ENCODE data around the gene DNAJB5. TPM values are rescaled to one million over a fixed set of nuclear protein-coding genes. Genes with fewer than 3 reads are reported as not detected.

DNAJB5 gene
- total and polyA plus RNA-seq, 10 donors = 4.9 to 14.4 (median 9.7) TPM

DNA sequence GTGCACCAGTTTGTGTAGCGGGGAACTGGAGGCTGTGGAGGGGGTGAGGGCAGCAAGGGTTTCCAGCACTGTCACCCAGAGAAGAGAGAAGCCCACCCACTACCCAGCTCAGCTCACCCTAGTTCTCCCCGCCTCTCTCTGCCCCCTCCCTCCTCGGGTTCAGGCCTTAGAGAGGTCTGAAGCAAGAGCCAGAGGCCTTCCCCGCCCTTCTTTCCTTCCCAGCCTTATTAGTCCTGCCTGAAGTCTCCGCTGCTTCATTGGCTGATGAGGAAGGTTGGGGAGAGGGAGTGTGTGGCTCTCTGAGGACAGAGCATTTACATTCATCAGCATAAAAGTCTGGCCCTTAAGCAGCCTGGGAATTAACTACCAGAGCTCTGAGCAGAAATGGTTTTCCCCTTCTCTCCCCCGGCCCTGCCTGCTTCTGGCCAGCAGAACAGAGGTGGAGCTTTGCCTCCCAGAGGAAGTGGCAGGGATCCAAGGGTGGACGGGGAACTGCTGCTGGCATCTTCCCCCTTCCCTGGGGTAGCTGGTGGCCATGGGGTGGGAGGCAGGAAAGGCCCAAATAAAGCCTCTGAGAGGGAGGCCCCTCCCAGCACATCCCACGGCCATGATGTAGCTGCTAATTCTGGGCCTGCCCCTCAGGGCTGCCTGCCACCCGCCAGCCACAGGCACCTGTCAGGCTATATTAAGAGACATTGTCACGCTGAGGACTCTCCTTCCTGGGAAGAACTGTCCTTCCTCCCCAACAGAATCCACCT is 4.1 kb downstream of the DNAJB5 start:
- no peaks in the 10 kb centered on the region for H3K9me3 ChIP-seq
- H3K36me3 ChIP-seq = peaks cover 0 to 18% (median 0%) of the 10 kb centered on the region in 6 donors
- intact Hi-C loops (cut with DNase I; ENCODE audit: low total_unique reads) = no loop called here
- TF ChIP-seq, protein P1, sequence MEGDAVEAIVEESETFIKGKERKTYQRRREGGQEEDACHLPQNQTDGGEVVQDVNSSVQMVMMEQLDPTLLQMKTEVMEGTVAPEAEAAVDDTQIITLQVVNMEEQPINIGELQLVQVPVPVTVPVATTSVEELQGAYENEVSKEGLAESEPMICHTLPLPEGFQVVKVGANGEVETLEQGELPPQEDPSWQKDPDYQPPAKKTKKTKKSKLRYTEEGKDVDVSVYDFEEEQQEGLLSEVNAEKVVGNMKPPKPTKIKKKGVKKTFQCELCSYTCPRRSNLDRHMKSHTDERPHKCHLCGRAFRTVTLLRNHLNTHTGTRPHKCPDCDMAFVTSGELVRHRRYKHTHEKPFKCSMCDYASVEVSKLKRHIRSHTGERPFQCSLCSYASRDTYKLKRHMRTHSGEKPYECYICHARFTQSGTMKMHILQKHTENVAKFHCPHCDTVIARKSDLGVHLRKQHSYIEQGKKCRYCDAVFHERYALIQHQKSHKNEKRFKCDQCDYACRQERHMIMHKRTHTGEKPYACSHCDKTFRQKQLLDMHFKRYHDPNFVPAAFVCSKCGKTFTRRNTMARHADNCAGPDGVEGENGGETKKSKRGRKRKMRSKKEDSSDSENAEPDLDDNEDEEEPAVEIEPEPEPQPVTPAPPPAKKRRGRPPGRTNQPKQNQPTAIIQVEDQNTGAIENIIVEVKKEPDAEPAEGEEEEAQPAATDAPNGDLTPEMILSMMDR (IDR thresholded peaks at IDR 0.05 in 8 of 11, conservative IDR thresholded peaks at IDR 0.05 in 3 of 11) = no peak
- TF ChIP-seq POLR2AphosphoS5 (IDR thresholded peaks at IDR 0.05) (peak; percentile 40 to 66 (median 43)), POLR2A (IDR thresholded peaks at IDR 0.05) (no peak)
- H3K27me3 ChIP-seq (replicated peaks in 1 of 7) = peaks cover 0 to 8% (median 0%) of the 10 kb centered on the region in 7 donors
- 37 to 67% (median 50%) methylated on average over 8 to 10 of the region's 10 CpGs for WGBS, 5 donors
- H3K4me3 ChIP-seq = no peak overlapping the region
- peak; percentile 74 for DNase-seq
- peak overlapping the region; percentile 57 to 90 (median 71) for H3K27ac ChIP-seq
- H3K4me1 ChIP-seq = peaks cover 7 to 90% (median 47%) of the 10 kb centered on the region in 6 donors

DNA sequence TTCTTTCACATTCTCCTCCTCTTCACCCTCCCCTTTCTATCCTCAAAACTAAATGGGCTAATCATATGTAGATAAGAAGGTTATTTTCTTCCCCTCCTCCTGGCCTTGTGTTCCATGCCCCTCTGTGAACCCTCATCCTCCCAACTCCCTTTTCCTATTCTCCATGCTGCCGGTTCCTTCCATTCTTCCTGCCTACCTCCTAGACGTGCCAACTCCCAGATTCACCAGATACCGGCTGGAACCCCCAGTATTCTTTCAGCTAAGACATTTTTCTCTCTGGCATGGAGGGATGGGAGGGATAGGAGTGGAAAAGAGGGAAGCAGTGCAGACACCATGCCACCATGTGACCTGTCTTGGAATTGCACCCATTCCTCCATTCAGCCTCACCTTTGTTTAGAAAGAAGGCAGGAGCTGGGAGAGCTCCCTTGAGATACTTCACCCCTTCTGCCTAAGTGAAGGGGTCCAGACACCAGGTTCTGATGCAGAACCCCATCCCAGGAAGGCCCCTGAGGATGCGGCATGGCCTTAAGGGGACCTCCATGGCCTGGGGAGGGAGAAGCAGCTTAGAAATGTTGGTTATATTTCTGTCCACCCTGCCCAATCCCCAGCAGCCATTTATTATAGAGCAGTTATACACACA is 4.8 kb downstream of the DNAJB5 start:
- no peak for DNase-seq
- H3K4me3 ChIP-seq = no peak overlapping the region
- intact Hi-C loops (cut with DNase I; ENCODE audit: low total_unique reads) = no loop called here
- no peak for TF ChIP-seq POLR2AphosphoS5 (IDR thresholded peaks at IDR 0.05)
- TF ChIP-seq, protein P1 (IDR thresholded peaks at IDR 0.05 in 8 of 11, conservative IDR thresholded peaks at IDR 0.05 in 3 of 11) = peak in 6 of 11 experiments; percentile 32 to 46 (median 40)
- peaks cover 0 to 8% (median 0%) of the 10 kb centered on the region in 7 donors for H3K27me3 ChIP-seq (replicated peaks in 1 of 7)
- peaks cover 7 to 86% (median 44%) of the 10 kb centered on the region in 6 donors for H3K4me1 ChIP-seq
- WGBS, 5 donors = 59 to 70% (median 64%) methylated on average over 4 of the region's 4 CpGs
- no peaks in the 10 kb centered on the region for H3K9me3 ChIP-seq
- H3K36me3 ChIP-seq = peaks cover 0 to 18% (median 0%) of the 10 kb centered on the region in 6 donors
- peak overlapping the region in 7 of 8 donors; percentile 58 to 90 (median 73) for H3K27ac ChIP-seq

DNA sequence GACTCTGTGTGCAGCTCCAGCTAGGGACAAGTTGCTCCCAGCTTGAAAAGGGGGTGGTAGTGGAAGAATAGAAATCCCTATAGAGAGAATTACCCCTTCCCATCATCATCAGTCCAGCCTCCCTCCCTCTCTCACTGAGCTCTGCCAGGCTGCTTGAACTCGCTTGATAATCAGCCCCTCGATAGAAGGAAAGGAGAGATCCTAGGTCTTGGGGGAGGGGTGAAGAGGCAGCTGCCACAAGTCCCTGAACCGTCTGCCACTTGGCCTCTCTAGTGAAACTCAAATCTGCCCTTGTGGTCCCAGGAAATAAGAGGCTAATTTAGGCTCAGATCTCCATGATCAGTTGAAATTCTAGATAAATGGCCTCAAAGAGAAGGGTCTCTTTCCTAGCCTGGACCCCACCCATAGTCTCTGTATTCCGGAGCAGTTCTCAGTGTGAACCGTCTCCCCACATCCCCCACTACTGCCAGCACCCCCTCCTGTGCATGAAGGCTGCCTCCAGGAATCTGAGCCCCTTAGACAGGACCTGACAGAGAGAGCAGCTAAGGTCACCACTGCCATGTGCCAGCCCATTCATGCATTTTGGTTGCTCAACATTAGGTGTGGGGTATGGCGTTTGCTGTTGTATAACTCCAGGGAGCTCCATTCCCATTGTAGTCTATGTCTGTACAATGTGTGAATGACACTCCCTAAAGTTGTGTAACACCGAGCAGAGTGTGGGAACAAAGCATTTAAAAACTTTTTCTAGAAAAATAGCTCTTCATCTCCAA is 5.5 kb downstream of the DNAJB5 start:
- H3K27me3 ChIP-seq (replicated peaks in 1 of 7) = peaks cover 0 to 5% (median 0%) of the 10 kb centered on the region in 7 donors
- TF ChIP-seq POLR2AphosphoS5 (IDR thresholded peaks at IDR 0.05) (no peak), POLR2A (IDR thresholded peaks at IDR 0.05) (no peak)
- TF ChIP-seq, protein P1 (IDR thresholded peaks at IDR 0.05 in 8 of 11, conservative IDR thresholded peaks at IDR 0.05 in 3 of 11) = no peak
- WGBS, 5 donors = 55 to 79% (median 69%) methylated on average over 7 of the region's 7 CpGs
- H3K9me3 ChIP-seq = no peaks in the 10 kb centered on the region
- H3K4me3 ChIP-seq = no peak overlapping the region
- peak overlapping the region in 7 of 8 donors; percentile 39 to 90 (median 73) for H3K27ac ChIP-seq
- peaks cover 7 to 82% (median 42%) of the 10 kb centered on the region in 6 donors for H3K4me1 ChIP-seq
- DNase-seq = no peak
- peaks cover 0 to 18% (median 0%) of the 10 kb centered on the region in 6 donors for H3K36me3 ChIP-seq
- intact Hi-C loops (cut with DNase I; ENCODE audit: low total_unique reads) = no loop called here

All from spleen (tissue), 11 donors.